Measurements from ENCODE around the gene PINLYP.

The PINLYP gene

GRCh38 chr19:43560687-43561086, 14.9 kb upstream of the PINLYP start:
- Histone ChIP-seq H4K20me1 (ENCODE audit: insufficient read depth) (no peaks in the 10 kb centered on the region), H3K27ac (no peak overlapping the region), H3K4me1 (ENCODE audit: low read depth, poor library complexity, severe bottlenecking) (no peaks in the 10 kb centered on the region), H3K4me3 (IDR thresholded peaks at IDR 0.05; ENCODE audit: insufficient read depth, low read depth, low read length) (no peak overlapping the region), H3K27me3 (ENCODE audit: insufficient read depth, low read depth) (no peaks in the 10 kb centered on the region), H3K79me2 (ENCODE audit: insufficient read depth, low read depth) (no peaks in the 10 kb centered on the region), H3K9ac (no peak overlapping the region), H3K4me2 (no peak overlapping the region), H2AFZ (ENCODE audit: low read depth) (no peak overlapping the region), H3K36me3 (ENCODE audit: insufficient read depth) (no peaks in the 10 kb centered on the region)
- TF ChIP-seq, protein P1, sequence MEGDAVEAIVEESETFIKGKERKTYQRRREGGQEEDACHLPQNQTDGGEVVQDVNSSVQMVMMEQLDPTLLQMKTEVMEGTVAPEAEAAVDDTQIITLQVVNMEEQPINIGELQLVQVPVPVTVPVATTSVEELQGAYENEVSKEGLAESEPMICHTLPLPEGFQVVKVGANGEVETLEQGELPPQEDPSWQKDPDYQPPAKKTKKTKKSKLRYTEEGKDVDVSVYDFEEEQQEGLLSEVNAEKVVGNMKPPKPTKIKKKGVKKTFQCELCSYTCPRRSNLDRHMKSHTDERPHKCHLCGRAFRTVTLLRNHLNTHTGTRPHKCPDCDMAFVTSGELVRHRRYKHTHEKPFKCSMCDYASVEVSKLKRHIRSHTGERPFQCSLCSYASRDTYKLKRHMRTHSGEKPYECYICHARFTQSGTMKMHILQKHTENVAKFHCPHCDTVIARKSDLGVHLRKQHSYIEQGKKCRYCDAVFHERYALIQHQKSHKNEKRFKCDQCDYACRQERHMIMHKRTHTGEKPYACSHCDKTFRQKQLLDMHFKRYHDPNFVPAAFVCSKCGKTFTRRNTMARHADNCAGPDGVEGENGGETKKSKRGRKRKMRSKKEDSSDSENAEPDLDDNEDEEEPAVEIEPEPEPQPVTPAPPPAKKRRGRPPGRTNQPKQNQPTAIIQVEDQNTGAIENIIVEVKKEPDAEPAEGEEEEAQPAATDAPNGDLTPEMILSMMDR (conservative IDR thresholded peaks at IDR 0.05; ENCODE audit: low read depth, low read length): no peak

GRCh38 chr19:43561139-43561970, 14.2 kb upstream of the PINLYP start:
- Histone ChIP-seq H3K79me2 (ENCODE audit: insufficient read depth, low read depth) (no peaks in the 10 kb centered on the region), H3K27ac (no peak overlapping the region), H3K4me2 (no peak overlapping the region), H3K27me3 (ENCODE audit: insufficient read depth, low read depth) (no peaks in the 10 kb centered on the region), H2AFZ (ENCODE audit: low read depth) (no peak overlapping the region), H4K20me1 (ENCODE audit: insufficient read depth) (no peaks in the 10 kb centered on the region), H3K4me3 (IDR thresholded peaks at IDR 0.05; ENCODE audit: insufficient read depth, low read depth, low read length) (no peak overlapping the region), H3K9ac (no peak overlapping the region), H3K36me3 (ENCODE audit: insufficient read depth) (no peaks in the 10 kb centered on the region), H3K4me1 (ENCODE audit: low read depth, poor library complexity, severe bottlenecking) (no peaks in the 10 kb centered on the region)
- TF ChIP-seq, protein P1 (conservative IDR thresholded peaks at IDR 0.05; ENCODE audit: low read depth, low read length): no peak

- no peak overlapping the region for H3K27ac ChIP-seq
- no peak overlapping the region for H2AFZ ChIP-seq (ENCODE audit: low read depth)
- H3K4me2 ChIP-seq: no peak overlapping the region
- H3K27me3 ChIP-seq (ENCODE audit: insufficient read depth, low read depth): no peaks in the 10 kb centered on the region
- no peak overlapping the region for H3K4me3 ChIP-seq (IDR thresholded peaks at IDR 0.05; ENCODE audit: insufficient read depth, low read depth, low read length)
- H3K4me1 ChIP-seq (ENCODE audit: low read depth, poor library complexity, severe bottlenecking): no peaks in the 10 kb centered on the region
- TF ChIP-seq, protein P1 (conservative IDR thresholded peaks at IDR 0.05; ENCODE audit: low read depth, low read length): no peak
- no peaks in the 10 kb centered on the region for H4K20me1 ChIP-seq (ENCODE audit: insufficient read depth)
- H3K9ac ChIP-seq: no peak overlapping the region
- H3K36me3 ChIP-seq (ENCODE audit: insufficient read depth): no peaks in the 10 kb centered on the region
- H3K79me2 ChIP-seq (ENCODE audit: insufficient read depth, low read depth): no peaks in the 10 kb centered on the region
Measured at GRCh38 chr19:43562226-43562697, 13.3 kb upstream of the PINLYP start.

- Histone ChIP-seq H3K4me1 (ENCODE audit: low read depth, poor library complexity, severe bottlenecking) (no peaks in the 10 kb centered on the region), H2AFZ (ENCODE audit: low read depth) (no peak overlapping the region), H3K4me3 (IDR thresholded peaks at IDR 0.05; ENCODE audit: insufficient read depth, low read depth, low read length) (no peak overlapping the region), H3K27ac (no peak overlapping the region), H3K9ac (no peak overlapping the region), H4K20me1 (ENCODE audit: insufficient read depth) (no peaks in the 10 kb centered on the region), H3K79me2 (ENCODE audit: insufficient read depth, low read depth) (no peaks in the 10 kb centered on the region), H3K4me2 (no peak overlapping the region), H3K36me3 (ENCODE audit: insufficient read depth) (no peaks in the 10 kb centered on the region), H3K27me3 (ENCODE audit: insufficient read depth, low read depth) (no peaks in the 10 kb centered on the region)
- TF ChIP-seq, protein P1 (conservative IDR thresholded peaks at IDR 0.05; ENCODE audit: low read depth, low read length): no peak
Measured at GRCh38 chr19:43562698-43563241, 12.8 kb upstream of the PINLYP start.

Measured in KMS-11 (cell line).